ENCODE measurements around the gene ABO.
"Not testable (repeated sequence)": the region's sequence is repeated elsewhere in the genome, so short reads cannot be mapped to it uniquely, and the experiment has no call there.

Gene ABO

GRCh38 chr9:133275105-133276000 is at the start of gene ABO:
Gene ABO (minus strand): TSS chr9:133275201.
- DNase-seq = no peak

- DNase-seq = no peak
These were observed 49.1 kb upstream of the ABO start for GRCh38 chr9:133323991-133324703.

- no peak for DNase-seq
These were observed 48.2 kb upstream of the ABO start for GRCh38 chr9:133323211-133323610.

GRCh38 chr9:133322701-133323100 is 47.7 kb upstream of the ABO start:
- no peak for DNase-seq

- DNase-seq = no peak
These were observed 46.5 kb upstream of the ABO start for GRCh38 chr9:133321411-133321935.

GRCh38 chr9:133320421-133320881 is 45.5 kb upstream of the ABO start:
- no peak for DNase-seq

GRCh38 chr9:133317551-133317950 is 42.5 kb upstream of the ABO start:
- DNase-seq = not testable (repeated sequence)

- no peak for DNase-seq
These were observed 41.0 kb upstream of the ABO start for GRCh38 chr9:133315997-133316396.

- no peak for DNase-seq
These were observed 34.6 kb upstream of the ABO start for GRCh38 chr9:133309608-133310007.

- DNase-seq = no peak
These were observed 32.3 kb upstream of the ABO start for GRCh38 chr9:133307301-133307700.

GRCh38 chr9:133306242-133307204 is 31.5 kb upstream of the ABO start:
- DNase-seq = no peak

- no peak for DNase-seq
These were observed 30.7 kb upstream of the ABO start for GRCh38 chr9:133305731-133306130.

- no peak for DNase-seq
These were observed 29.7 kb upstream of the ABO start for GRCh38 chr9:133304477-133305377.

GRCh38 chr9:133304158-133304470 is 29.1 kb upstream of the ABO start:
- no peak for DNase-seq

GRCh38 chr9:133303266-133304157 is 28.5 kb upstream of the ABO start:
- DNase-seq = no peak

- DNase-seq = no peak
These were observed 26.5 kb upstream of the ABO start for GRCh38 chr9:133301253-133302230.

GRCh38 chr9:133299996-133300395 is 25.0 kb upstream of the ABO start:
- DNase-seq = not testable (repeated sequence)

- no peak for DNase-seq
These were observed 19.3 kb upstream of the ABO start for GRCh38 chr9:133294257-133294656.

GRCh38 chr9:133290751-133291302 is 15.8 kb upstream of the ABO start:
- no peak for DNase-seq

Data from CD4-positive, alpha-beta T cell treated with Interleukin-17A for 1 hour (primary cell).